H9 (cell line): ENCODE measurements around the gene ONECUT1. TPM values are rescaled to one million over a fixed set of nuclear protein-coding genes. Genes with fewer than 3 reads are reported as not detected.

Experiments used
- DNase-seq: peaks from one replicate; pipeline ENCODE4 v3.0.0-alpha.2; 2017
- H2AFZ ChIP-seq: one replicate; pipeline ENCODE4 v1.6.1; 2013; ENCODE audit warnings: mild to moderate bottlenecking, low read length, control low read depth, moderate library complexity
- H2AK5ac ChIP-seq: 2 replicates; pipeline ENCODE4 v1.6.1; 2013; ENCODE audit warnings: low read length, control low read depth, mixed read lengths; ENCODE audit not compliant: insufficient read length
- H2BK120ac ChIP-seq: one replicate; pipeline ENCODE4 v1.6.1; 2013; ENCODE audit warnings: low read depth, mild to moderate bottlenecking, low read length, control low read depth, inconsistent platforms; ENCODE audit not compliant: poor library complexity, severe bottlenecking
- H2BK12ac ChIP-seq: 2 replicates; pipeline ENCODE4 v1.6.1; 2013; ENCODE audit warnings: low read length, control low read depth, mixed read lengths, low read depth; ENCODE audit not compliant: insufficient read length
- H2BK15ac ChIP-seq: 2 replicates; pipeline ENCODE4 v1.6.1; 2013; ENCODE audit warnings: low read depth, low read length, control low read depth
- H2BK20ac ChIP-seq: one replicate; pipeline ENCODE4 v1.6.1; 2013; ENCODE audit warnings: low read depth, mild to moderate bottlenecking, low read length, control low read depth, inconsistent platforms; ENCODE audit not compliant: poor library complexity, severe bottlenecking
- H2BK5ac ChIP-seq: 2 replicates; pipeline ENCODE4 v1.6.1; 2013; ENCODE audit warnings: low read length, control low read depth, mixed read lengths; ENCODE audit not compliant: insufficient read length
- H3K14ac ChIP-seq: 2 replicates; pipeline ENCODE4 v1.6.1; 2013; ENCODE audit warnings: low read length, control low read depth; ENCODE audit not compliant: insufficient read depth
- H3K18ac ChIP-seq: 2 replicates; pipeline ENCODE4 v1.6.1; 2013; ENCODE audit warnings: low read depth, mild to moderate bottlenecking, mixed read lengths, low read length, control low read depth; ENCODE audit not compliant: insufficient read length
- H3K23ac ChIP-seq: 2 replicates; pipeline ENCODE4 v1.6.1; 2013; ENCODE audit warnings: low read length, control low read depth, mixed read lengths, low read depth; ENCODE audit not compliant: insufficient read length
- H3K23me2 ChIP-seq: 2 replicates; pipeline ENCODE4 v1.6.1; 2013; ENCODE audit warnings: low read depth, mild to moderate bottlenecking, mixed read lengths, low read length, control low read depth; ENCODE audit not compliant: insufficient read length, poor library complexity, severe bottlenecking
- H3K27ac ChIP-seq: 2 replicates; pipeline ENCODE4 v1.5.1; 2013; ENCODE audit warnings: low read length, control low read depth, mixed read lengths, low read depth; ENCODE audit not compliant: insufficient read length
- H3K27me3 ChIP-seq: 2 replicates; pipeline ENCODE4 v1.6.1; 2013; ENCODE audit warnings: low read length, control low read depth, inconsistent platforms; ENCODE audit not compliant: insufficient read depth
- H3K4ac ChIP-seq: 2 replicates; pipeline ENCODE4 v1.6.1; 2013; ENCODE audit warnings: low read depth, mild to moderate bottlenecking, control low read depth, inconsistent platforms, low read length, moderate library complexity
- H3K4me1 ChIP-seq: 2 replicates; pipeline ENCODE4 v1.6.1; 2013; ENCODE audit warnings: low read length, control low read depth, inconsistent platforms; ENCODE audit not compliant: insufficient read depth
- H3K4me2 ChIP-seq: 2 replicates; pipeline ENCODE4 v1.6.1; 2013; ENCODE audit warnings: low read length, control low read depth, mixed read lengths; ENCODE audit not compliant: insufficient read length, insufficient read depth
- H3K56ac ChIP-seq: 2 replicates; pipeline ENCODE4 v1.6.1; 2013; ENCODE audit warnings: low read depth, mild to moderate bottlenecking, mixed read lengths, low read length, control low read depth; ENCODE audit not compliant: insufficient read length
- H3K79me1 ChIP-seq: 2 replicates; pipeline ENCODE4 v1.6.1; 2013; ENCODE audit warnings: low read depth, mild to moderate bottlenecking, moderate library complexity, low read length, control low read depth, inconsistent platforms; ENCODE audit not compliant: insufficient read depth, poor library complexity, severe bottlenecking
- H3K79me2 ChIP-seq: 2 replicates; pipeline ENCODE4 v1.6.1; 2013; ENCODE audit warnings: low read length, control low read depth, inconsistent platforms; ENCODE audit not compliant: insufficient read depth
- H3K9ac ChIP-seq: 2 replicates; pipeline ENCODE4 v1.6.1; 2013; ENCODE audit warnings: low read length, control low read depth, mixed read lengths; ENCODE audit not compliant: insufficient read length; ENCODE audit errors: extremely low read depth
- H3K9me3 ChIP-seq: one replicate; pipeline ENCODE4 v1.6.1; 2013; ENCODE audit warnings: low read depth, low read length, inconsistent platforms; ENCODE audit not compliant: control insufficient read depth
- H3T11ph ChIP-seq: one replicate; pipeline ENCODE4 v1.6.1; 2013; ENCODE audit warnings: mild to moderate bottlenecking, low read length, control low read depth, inconsistent platforms
- H4K20me1 ChIP-seq: one replicate; pipeline ENCODE4 v1.6.1; 2013; ENCODE audit not compliant: control insufficient read depth, insufficient read length, insufficient read depth
- H4K5ac ChIP-seq: 2 replicates; pipeline ENCODE4 v1.6.1; 2013; ENCODE audit warnings: low read depth, mild to moderate bottlenecking, mixed read lengths, low read length, control low read depth; ENCODE audit not compliant: insufficient read length
- H4K8ac ChIP-seq: replicated peaks from 2 replicates; pipeline ENCODE4 v1.6.1; 2013; ENCODE audit warnings: low read length, control low read depth, mixed read lengths, low read depth; ENCODE audit not compliant: insufficient read length
- H4K91ac ChIP-seq: 2 replicates; pipeline ENCODE4 v1.6.1; 2013; ENCODE audit warnings: low read depth, mild to moderate bottlenecking, moderate library complexity, mixed read lengths, low read length, control low read depth; ENCODE audit not compliant: insufficient read length
- H3K27ac Mint-ChIP-seq, 3 experiments: 2 replicates in 2 of 3; 3 replicates in 1 of 3; pipeline ENCODE4 v1.8.0; 2020 to 2021; ENCODE audit warnings: mixed read lengths in 3 of 3, mild to moderate bottlenecking in 1 of 3, moderate library complexity in 1 of 3
- H3K27me3 Mint-ChIP-seq: 2 replicates; pipeline ENCODE4 v1.8.0; 2021; ENCODE audit warnings: low read depth, mild to moderate bottlenecking, moderate library complexity, mixed read lengths
- H3K36me3 Mint-ChIP-seq, 3 experiments: 2 replicates in 2 of 3; 3 replicates in 1 of 3; pipeline ENCODE4 v1.8.0; 2020 to 2021; ENCODE audit warnings: low read depth in 3 of 3, mixed read lengths in 3 of 3; ENCODE audit not compliant: insufficient read depth in 1 of 3
- H3K4me1 Mint-ChIP-seq, 2 experiments: 2 replicates each; pipeline ENCODE4 v1.8.0; 2020; ENCODE audit warnings: mixed read lengths in 2 of 2
- H3K4me3 Mint-ChIP-seq, 2 experiments: 2 replicates in 1 of 2; 3 replicates in 1 of 2; pipeline ENCODE4 v1.8.0; 2020 to 2021; ENCODE audit warnings: mild to moderate bottlenecking in 2 of 2, mixed read lengths in 2 of 2, moderate library complexity in 1 of 2
- H3K9me3 Mint-ChIP-seq, 2 experiments: 2 replicates in 1 of 2; 3 replicates in 1 of 2; pipeline ENCODE4 v1.8.0; 2020; ENCODE audit warnings: mild to moderate bottlenecking in 2 of 2, mixed read lengths in 2 of 2, moderate library complexity in 1 of 2
- CTCF ChIP-seq: fragments of 200-600 bp; sonication (generic); conservative IDR thresholded peaks from 3 replicates; pipeline ENCODE4 v1.8.0; 2021; ENCODE audit warnings: antibody characterized with exemption, mild to moderate bottlenecking
- WGBS: extraction: QIAGEN DNeasy Blood & Tissue Kit; methylation state at CpG from one replicate; pipeline ENCODE4 v1.1.7; 2013; ENCODE audit warnings: missing lambda C conversion rate, low lambda C conversion rate, mixed read lengths; ENCODE audit not compliant: insufficient read length; ENCODE audit errors: extremely low coverage; 5-methylcytosine and 5-hydroxymethylcytosine counted together
- total RNA-seq: library from RNA; stranded (reverse); gene quantifications from 2 replicates; pipeline ENCODE4 v1.2.1, GENCODE V29; 2021

The ONECUT1 gene
- total RNA-seq, 1 experiment from 2014 or later: 14.1 TPM

- Histone ChIP-seq H3K79me2 (no peaks in the 10 kb centered on the region), H3T11ph (no peak overlapping the region), H3K23me2 (peaks cover 52% of the 10 kb centered on the region), H2BK20ac (no peak overlapping the region), H2AFZ (no peak overlapping the region), H3K9ac (no peak overlapping the region), H3K4me2 (peak overlapping the region; percentile 68), H3K79me1 (no peaks in the 10 kb centered on the region), H2BK12ac (no peak overlapping the region), H2AK5ac (no peak overlapping the region), H3K4ac (no peak overlapping the region), H3K23ac (no peak overlapping the region), H3K18ac (no peak overlapping the region), H4K20me1 (no peaks in the 10 kb centered on the region), H2BK15ac (no peak overlapping the region), H4K5ac (no peak overlapping the region), H3K27ac (no peak overlapping the region), H3K56ac (no peak overlapping the region), H3K14ac (no peak overlapping the region), H2BK5ac (no peak overlapping the region), H2BK120ac (no peak overlapping the region), H4K8ac (no peak overlapping the region), H3K4me1 (no peaks in the 10 kb centered on the region; the same call in 1 of the 2 replicates), H3K9me3 (no peaks in the 10 kb centered on the region), H4K91ac (no peak overlapping the region), H3K27me3 (peaks cover 61% of the 10 kb centered on the region)
- Mint-ChIP-seq H3K36me3 (peaks cover 0 to 24% (median 2%) of the 10 kb centered on the region in 3 experiments; a peak in 4 of 7 replicates), H3K4me3 (peak overlapping the region; percentile 31 to 84), H3K9me3 (peaks cover 0 to 2% of the 10 kb centered on the region in 2 experiments; a peak in 2 of 5 replicates), H3K27me3 (peaks cover 68% of the 10 kb centered on the region), H3K27ac (no peak overlapping the region), H3K4me1 (peaks cover 44 to 70% of the 10 kb centered on the region in 2 experiments)
- WGBS: no CpG with 5 or more reads among the region's 28 CpGs
- peak; percentile 68 for DNase-seq
- TF ChIP-seq CTCF: no peak
Measured at GRCh38 chr15:52786436-52787122, 3.6 kb downstream of the ONECUT1 start.
